Body of pancreas (tissue), 4 donors: ENCODE data around the gene ENPP6. TPM values are rescaled to one million over a fixed set of nuclear protein-coding genes. Genes with fewer than 3 reads are reported as not detected.

Source experiments
- ATAC-seq: fragments of 150-250 bp; one replicate; pipeline ENCODE4 v1.9.1; 2016
- DNase-seq, 4 donors: peaks; one replicate each; pipeline ENCODE4 v3.0.0-alpha.2; 2019
- H3K27ac ChIP-seq, 4 donors: fragments of 200-600 bp; sonication (generic); 1 replicate in 3 of 4; 2 replicates in 1 of 4; pipeline versions ENCODE4 v1.5.1 to v1.6.1; 2016 to 2019; ENCODE audit warnings: mild to moderate bottlenecking in 1 of 4, mixed read lengths in 1 of 4, moderate library complexity in 1 of 4
- H3K27me3 ChIP-seq, 2 donors: fragments of 200-600 bp; sonication (generic); one replicate each; pipeline ENCODE4 v1.6.0; 2016; ENCODE audit warnings: mild to moderate bottlenecking in 1 of 2
- H3K36me3 ChIP-seq, 2 donors: fragments of 200-600 bp; sonication (generic); replicated peaks in 1 of 2; 2 replicates each; pipeline ENCODE4 v1.5.1; 2016; ENCODE audit warnings: low read depth in 2 of 2; ENCODE audit not compliant: insufficient read depth in 1 of 2
- H3K4me1 ChIP-seq: fragments of 200-600 bp; sonication (generic); one replicate; pipeline ENCODE4 v1.6.0; 2016
- H3K4me3 ChIP-seq, 2 donors: fragments of 200-600 bp; sonication (generic); 1 replicate in 1 of 2; 2 replicates in 1 of 2; pipeline ENCODE4 v1.5.1; 2016 to 2019
- H3K9me3 ChIP-seq, 3 donors: fragments of 200-600 bp; sonication (generic); 1 replicate in 2 of 3; 2 replicates in 1 of 3; pipeline ENCODE4 v1.5.1; 2016
- POLR2A ChIP-seq, 3 donors: fragments of 450-650 bp; IDR thresholded peaks; one replicate each; pipeline ENCODE4 v1.6.1; 2016; ENCODE audit warnings: antibody characterized with exemption in 3 of 3, mild to moderate bottlenecking in 2 of 3
- WGBS, 2 donors: methylation state at CpG; one replicate each; pipeline ENCODE4 v1.1.5; 2017; 5-methylcytosine and 5-hydroxymethylcytosine counted together
- intact Hi-C: fragments of 100-400 bp; cut with DNase I; formaldehyde crosslinking; loops from one replicate; pipeline ENCODE4 v1.15.1; 2023
- total RNA-seq, 2 donors: library from RNA; depleted of rRNA; stranded (reverse); fragments of >200 nt; gene quantifications; one replicate each; pipeline ENCODE4 v1.1.0, GENCODE V29; 2016
- TF ChIP-seq, protein P1 (sequence below), 7 experiments: fragments of 450-650 bp in 4 of 7; fragments of 200-600 bp in 3 of 7; sonication (generic) in 3 of 7; IDR thresholded peaks; one replicate each; pipeline ENCODE4 v1.5.1; 2016 to 2019; ENCODE audit warnings: antibody characterized with exemption in 7 of 7

The ENPP6 gene
- total RNA-seq, 2 donors from 2014 or later, result not detected

DNA sequence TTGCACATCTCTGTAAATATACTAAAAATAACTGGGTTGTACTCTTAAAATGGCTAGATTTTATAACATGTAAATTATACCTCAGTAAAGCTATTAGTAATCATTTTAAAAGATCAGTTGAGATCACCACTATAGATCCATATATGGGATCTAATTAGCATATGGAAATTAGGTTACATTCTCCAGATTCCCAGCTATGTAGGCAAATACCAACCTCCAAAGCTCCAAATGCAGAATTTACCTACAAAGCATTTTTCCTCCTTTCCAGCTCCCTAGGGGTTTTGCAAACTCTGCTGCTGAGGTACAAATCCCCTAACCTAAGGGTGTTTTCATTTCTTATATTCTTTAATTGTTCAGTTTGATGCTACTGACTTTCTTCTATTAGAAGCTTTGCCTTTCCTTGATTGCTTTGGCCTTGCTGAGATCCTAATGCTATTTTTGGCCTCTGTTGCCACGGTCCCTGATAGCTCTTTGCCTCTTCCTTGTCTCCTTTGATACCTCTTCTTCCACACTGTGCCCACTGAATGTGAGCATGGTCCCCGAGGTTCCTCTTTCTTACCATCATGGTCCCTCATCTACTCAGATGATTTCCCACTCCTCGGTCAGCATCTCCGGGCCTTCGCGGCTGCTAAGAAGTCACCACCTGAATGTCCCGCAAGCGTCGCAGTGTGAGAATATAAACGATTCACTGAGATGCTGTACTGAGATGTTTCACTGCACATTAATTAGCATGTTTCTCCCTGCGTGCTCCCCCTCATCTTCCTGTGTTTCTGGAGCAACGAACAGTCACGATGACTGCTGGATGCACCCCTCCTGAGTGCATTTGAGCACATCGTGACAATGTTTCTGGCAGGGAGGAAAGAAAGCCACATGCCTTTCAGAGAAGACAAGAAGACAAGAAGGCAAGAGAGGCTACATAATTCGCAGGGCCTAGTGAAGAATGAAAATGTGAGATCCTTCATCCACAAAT lies 23.8 kb downstream of the ENPP6 start:
- TF ChIP-seq, protein P1, sequence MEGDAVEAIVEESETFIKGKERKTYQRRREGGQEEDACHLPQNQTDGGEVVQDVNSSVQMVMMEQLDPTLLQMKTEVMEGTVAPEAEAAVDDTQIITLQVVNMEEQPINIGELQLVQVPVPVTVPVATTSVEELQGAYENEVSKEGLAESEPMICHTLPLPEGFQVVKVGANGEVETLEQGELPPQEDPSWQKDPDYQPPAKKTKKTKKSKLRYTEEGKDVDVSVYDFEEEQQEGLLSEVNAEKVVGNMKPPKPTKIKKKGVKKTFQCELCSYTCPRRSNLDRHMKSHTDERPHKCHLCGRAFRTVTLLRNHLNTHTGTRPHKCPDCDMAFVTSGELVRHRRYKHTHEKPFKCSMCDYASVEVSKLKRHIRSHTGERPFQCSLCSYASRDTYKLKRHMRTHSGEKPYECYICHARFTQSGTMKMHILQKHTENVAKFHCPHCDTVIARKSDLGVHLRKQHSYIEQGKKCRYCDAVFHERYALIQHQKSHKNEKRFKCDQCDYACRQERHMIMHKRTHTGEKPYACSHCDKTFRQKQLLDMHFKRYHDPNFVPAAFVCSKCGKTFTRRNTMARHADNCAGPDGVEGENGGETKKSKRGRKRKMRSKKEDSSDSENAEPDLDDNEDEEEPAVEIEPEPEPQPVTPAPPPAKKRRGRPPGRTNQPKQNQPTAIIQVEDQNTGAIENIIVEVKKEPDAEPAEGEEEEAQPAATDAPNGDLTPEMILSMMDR (IDR thresholded peaks at IDR 0.05), result no peak
- no peak for TF ChIP-seq POLR2A (IDR thresholded peaks at IDR 0.05)
- DNase-seq (no peak), ATAC-seq (no peak)
- Histone ChIP-seq H3K27ac (no peak overlapping the region), H3K4me1 (no peaks in the 10 kb centered on the region), H3K9me3 (no peaks in the 10 kb centered on the region), H3K36me3 (no peaks in the 10 kb centered on the region), H3K27me3 (no peaks in the 10 kb centered on the region), H3K4me3 (no peak overlapping the region)
- 78 to 83% methylated on average over 15 of the region's 15 CpGs for WGBS, 2 donors
- intact Hi-C loops, result no loop called here

DNA sequence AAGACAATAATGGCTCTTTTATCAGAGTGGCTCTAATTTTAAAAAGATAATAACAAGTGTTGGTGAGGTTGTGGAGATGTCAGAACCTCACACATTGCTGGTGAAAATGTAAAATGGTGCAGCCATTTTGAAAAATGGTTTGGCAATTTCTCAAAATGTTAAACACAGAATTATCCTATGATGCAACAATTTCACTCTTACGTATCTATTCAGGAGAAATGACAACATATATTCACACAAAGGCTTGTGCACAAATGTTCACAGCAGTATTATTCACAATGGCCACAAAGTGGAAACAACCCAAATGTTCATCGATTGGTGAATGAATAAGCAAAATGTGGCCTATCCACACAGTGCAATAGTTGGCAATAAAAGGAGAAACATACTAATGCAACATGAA lies 24.7 kb downstream of the ENPP6 start:
- Histone ChIP-seq H3K27me3 (no peaks in the 10 kb centered on the region), H3K36me3 (no peaks in the 10 kb centered on the region), H3K27ac (no peak overlapping the region), H3K4me1 (no peaks in the 10 kb centered on the region), H3K4me3 (no peak overlapping the region), H3K9me3 (no peaks in the 10 kb centered on the region)
- TF ChIP-seq POLR2A (IDR thresholded peaks at IDR 0.05), result no peak
- TF ChIP-seq, protein P1 (IDR thresholded peaks at IDR 0.05), result no peak
- intact Hi-C loops, result no loop called here
- DNase-seq (no peak), ATAC-seq (no peak)
- WGBS, 2 donors, result 75 to 77% methylated on average over 2 of the region's 2 CpGs

DNA sequence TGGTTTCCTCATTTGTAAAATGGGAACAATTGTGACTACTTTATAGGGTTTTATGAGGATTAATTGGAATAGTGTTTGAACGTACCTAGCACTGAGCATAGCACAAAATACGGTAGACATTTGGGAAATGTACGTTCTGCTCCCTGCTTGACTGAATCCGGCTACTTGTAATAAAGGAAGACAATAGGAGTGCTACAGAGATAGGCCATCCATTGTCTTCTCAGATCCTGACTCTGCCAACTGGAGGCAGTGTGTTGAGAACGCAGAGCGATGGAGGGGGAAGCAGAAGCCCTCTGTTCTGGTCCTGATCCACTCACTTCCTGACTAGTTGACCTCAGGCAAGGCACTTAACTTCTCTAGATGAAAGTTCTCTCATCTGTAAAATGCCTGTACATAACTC lies 26.4 kb downstream of the ENPP6 start:
- Histone ChIP-seq H3K9me3 (no peaks in the 10 kb centered on the region), H3K4me3 (no peak overlapping the region), H3K27ac (no peak overlapping the region), H3K4me1 (no peaks in the 10 kb centered on the region), H3K36me3 (no peaks in the 10 kb centered on the region), H3K27me3 (no peaks in the 10 kb centered on the region)
- 85 to 86% methylated on average over 6 of the region's 6 CpGs for whole genome bisulfite sequencing, 2 donors
- DNase-seq, result no peak
- intact Hi-C loops, result no loop called here
- ATAC-seq, result no peak
- TF ChIP-seq, protein P1 (IDR thresholded peaks at IDR 0.05), result no peak
- no peak for TF ChIP-seq POLR2A (IDR thresholded peaks at IDR 0.05)

- Histone ChIP-seq H3K27ac (no peak overlapping the region), H3K9me3 (no peaks in the 10 kb centered on the region), H3K36me3 (no peaks in the 10 kb centered on the region), H3K4me3 (no peak overlapping the region), H3K4me1 (no peaks in the 10 kb centered on the region), H3K27me3 (no peaks in the 10 kb centered on the region)
- DNase-seq (no peak), ATAC-seq (no peak)
- 88 to 89% methylated on average over 4 of the region's 4 CpGs for WGBS, 2 donors
- intact Hi-C loops, result no loop called here
- TF ChIP-seq, protein P1 (IDR thresholded peaks at IDR 0.05), result no peak
- TF ChIP-seq POLR2A (IDR thresholded peaks at IDR 0.05), result no peak
These were observed 27.0 kb downstream of the ENPP6 start for GRCh38 chr4:184190711-184191110.
